Ureter (tissue), 1 donor: Measurements from ENCODE around the gene MKNK2. TPM values are rescaled to one million over a fixed set of nuclear protein-coding genes. Genes with fewer than 3 reads are reported as not detected.

Source experiments
- DNase-seq: peaks from one replicate; pipeline ENCODE4 v3.0.0-alpha.2; 2020; ENCODE audit warnings: low spot score
- total RNA-seq: library from RNA; stranded (reverse); gene quantifications from one replicate; pipeline ENCODE4 v1.2.4, GENCODE V29; 2023
- donor health status: DM: yes; HTN: yes; CAD: no.

The MKNK2 gene
- total RNA-seq, 1 donor from 2014 or later = 151 TPM

DNA sequence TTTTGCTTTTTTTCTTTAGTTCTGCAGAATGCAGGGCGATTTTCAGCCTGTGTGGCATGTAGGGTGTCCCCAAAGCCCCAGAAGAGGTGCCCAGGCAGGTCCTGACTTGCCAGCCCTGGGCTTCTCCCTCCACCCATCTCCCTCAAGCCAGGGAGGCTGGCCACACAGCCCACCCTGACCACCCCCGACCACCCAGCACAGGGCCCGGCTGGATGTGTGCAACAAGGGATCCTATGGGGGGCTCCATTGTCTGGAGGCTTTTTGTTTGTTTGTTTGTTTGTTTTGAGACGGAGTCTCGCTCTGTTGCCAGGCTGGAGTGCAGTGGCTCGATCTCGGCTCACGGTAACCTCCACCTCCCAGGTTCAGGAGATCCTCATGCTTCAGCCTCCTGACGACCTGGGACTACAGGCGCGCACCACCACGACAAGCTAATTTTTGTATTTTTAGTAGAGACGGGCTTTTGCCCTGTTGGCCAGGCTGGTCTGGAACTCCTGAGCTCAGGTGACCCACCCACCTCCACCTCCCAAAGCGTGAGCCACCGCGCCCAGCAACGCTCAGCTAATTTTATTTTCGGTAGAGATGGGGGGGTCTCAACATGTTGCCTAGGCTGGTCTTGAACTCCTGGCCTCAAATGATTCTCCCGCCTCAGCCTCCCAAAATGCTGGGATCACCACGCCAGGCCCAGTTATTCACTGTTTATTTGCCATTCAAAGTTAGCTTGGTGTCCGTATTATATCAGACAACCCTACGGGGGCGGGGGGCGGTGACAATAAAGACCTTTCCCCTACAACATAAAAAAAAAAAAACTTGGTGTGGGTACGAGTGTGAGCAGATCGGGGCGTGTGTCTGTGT, 7.8 kb upstream of the MKNK2 start:
- peak; percentile 44 for DNase-seq

GRCh38 chr19:2057484-2058469, 6.7 kb upstream of the MKNK2 start:
- peak; percentile 53 for DNase-seq

- no peak for DNase-seq
Measured at GRCh38 chr19:2056837-2057192, 5.8 kb upstream of the MKNK2 start.

- DNase-seq = peak; percentile 80
Measured at GRCh38 chr19:2055931-2056836, 5.1 kb upstream of the MKNK2 start.

GRCh38 chr19:2054763-2055162, 3.7 kb upstream of the MKNK2 start:
- peak; percentile 56 for DNase-seq

DNA sequence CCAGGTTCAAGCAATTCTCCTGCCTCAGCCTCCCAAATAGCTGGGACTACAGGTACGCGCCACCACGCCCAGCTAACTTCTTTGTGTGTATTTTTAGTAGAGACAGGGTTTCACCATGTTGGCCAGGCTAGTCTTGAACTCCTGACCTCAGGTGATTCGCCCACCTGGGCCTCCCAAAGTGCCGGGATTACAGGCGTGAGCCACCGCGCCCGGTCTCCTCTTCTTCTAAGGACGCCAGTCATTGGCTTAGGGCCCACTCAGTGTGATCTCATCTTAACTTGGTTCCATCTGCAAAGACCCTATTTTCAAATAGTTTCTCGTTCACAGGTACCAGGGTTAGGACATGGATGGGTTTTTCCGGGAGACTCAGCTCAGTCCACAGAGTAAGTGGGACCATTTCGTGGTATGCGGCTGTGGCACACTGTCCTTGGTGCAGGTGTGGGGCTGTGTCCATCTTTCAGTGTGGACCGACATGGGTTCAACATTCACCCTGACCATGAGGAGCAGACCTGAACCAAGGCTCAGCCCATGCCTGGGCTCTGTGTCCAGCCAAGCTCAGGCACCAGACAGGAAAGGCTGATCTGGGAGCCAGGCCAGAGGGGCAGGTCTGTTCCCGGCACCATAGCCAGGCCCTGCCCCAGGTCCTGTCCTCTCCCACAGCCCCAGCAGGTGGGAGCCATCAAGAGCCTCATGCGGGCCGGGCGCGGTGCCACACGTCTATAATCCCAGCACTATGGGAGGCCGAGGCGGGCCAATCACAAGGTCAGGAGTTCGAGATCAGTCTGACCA, 2.8 kb upstream of the MKNK2 start:
- peak; percentile 82 for DNase-seq

DNA sequence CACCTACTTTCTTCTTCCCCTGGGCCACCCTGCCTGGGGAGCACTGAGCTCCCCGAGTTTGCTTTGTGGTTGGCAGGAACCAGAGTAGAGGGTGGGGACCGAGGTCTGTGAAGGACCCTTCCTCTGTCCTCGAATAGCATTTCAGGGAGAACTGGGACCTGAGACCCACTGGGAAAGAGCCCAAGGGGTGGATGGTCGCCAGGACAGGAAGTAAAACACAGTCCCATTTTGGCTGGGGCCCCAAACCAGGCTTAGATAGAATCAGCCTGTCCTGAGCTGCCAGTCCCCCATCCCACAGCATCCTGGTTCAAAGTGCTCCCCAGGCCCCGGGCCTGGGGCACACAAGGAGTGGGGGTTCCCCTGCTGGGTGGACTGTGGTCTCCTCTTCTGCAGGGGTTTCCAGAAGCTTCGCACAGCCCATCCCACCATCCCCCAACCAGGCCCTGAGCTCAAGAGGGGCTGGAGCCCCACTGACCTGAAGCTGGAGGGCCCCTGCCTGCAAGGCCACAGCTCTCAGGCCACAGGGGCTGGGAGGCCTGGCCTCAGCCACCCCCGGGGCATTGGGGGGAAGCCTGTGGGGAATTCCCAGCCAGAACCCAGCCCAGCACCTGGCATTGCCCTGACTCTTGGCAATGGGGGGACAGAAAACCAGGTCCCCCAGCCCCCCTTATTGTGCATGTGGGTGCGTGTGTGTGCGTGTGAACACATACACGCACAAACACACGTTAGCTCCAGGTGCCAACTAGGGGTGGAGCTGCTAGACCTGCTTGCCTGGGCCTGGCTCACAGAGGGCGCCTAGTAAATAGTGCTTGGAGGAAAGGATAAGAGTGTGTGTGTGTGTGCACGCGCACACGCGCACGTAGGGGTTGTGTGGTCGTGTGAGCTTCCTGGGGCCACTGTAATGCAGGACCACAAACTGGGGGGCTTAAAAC, 995 bp upstream of the MKNK2 start:
- peak; percentile 83 for DNase-seq

- peak; percentile 48 for DNase-seq
Measured at GRCh38 chr19:2050349-2050990, 574 bp downstream of the MKNK2 start.

- peak; percentile 88 for DNase-seq
Measured at GRCh38 chr19:2049741-2050348, 1.2 kb downstream of the MKNK2 start.

DNA sequence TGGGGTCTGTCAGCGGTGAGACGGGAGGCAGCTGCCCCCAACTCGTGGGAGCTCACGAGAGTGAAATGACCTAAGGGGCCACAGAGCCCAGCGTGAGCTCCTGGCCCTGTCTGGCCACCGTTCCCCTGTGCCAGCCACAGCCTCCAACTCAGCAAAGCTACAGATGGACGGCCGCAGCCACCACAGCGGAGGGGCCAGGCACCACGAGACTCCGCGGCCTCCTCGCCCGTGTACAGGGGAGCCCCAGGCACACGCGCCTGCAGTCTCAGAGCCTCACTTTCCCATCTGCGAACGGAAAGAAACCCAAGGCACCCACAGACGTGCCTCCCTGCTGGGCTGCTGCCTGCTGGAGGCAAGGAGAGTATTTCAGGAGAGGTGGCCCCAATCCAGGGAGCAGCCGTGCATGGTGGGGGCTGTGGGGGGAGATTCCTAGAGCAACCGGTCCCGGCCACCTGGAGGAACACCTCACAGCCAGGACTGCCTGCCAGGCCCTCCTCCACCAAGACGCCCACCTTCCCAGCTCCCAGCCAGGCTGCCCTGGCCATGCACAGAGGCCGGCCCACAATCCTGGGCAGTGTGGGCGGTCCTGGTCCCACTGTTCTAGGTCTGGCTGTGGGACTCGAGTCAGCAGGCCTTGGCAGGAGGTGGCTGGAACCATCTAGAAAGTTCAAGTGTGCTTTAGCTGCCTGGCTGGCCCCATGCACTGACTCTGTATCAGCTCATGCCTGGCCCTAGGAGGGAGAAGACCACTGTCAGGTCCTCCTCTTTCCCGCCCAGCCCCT, 1.9 kb downstream of the MKNK2 start:
- DNase-seq = peak; percentile 57

GRCh38 chr19:2048104-2048958, 2.7 kb downstream of the MKNK2 start:
- DNase-seq = peak; percentile 47

GRCh38 chr19:2047449-2048103, 3.5 kb downstream of the MKNK2 start:
- DNase-seq = peak; percentile 59

GRCh38 chr19:2047076-2047448, 4.0 kb downstream of the MKNK2 start:
- DNase-seq = no peak

DNA sequence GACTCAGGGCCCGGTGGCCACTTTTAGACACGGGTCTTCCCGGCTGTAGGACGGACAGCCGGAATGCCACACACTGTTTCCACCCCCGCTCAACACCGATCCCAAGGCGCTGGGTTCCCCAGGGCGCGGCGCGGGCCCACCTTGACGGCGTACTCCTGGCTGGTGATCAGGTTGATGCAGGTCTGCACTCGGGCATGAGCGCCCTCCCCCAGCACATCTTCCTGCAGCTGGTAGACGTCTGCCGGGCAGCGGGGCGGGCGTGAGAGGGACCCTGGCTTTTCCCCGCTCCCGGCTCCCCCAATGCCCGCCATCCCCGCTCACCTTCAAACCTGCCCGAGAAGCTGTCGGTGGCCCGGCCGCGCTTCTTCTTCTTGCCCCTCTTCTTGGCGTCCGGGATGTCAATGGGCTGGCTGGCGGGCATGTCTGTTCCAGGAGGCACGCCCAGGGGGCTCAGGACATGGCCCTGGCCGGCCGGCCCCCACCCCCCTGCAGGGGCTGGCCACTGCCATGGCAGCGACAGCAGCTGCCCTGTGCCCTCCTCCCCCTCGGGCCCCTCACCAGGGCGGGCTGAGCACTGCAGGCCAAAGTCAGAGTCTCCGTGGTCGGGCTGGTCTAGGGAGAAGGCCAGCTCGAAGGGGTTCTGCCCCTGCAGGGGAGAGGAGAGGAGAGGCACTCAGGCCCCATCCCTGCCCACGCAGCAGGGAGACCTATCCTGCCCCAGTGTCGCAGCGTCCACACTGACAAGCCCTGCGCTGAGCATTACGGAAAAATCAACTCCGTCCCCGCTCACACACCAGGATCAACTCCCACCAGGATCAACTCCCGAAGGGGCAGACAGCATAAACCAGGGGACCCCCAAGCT, 4.8 kb downstream of the MKNK2 start:
- DNase-seq = no peak

GRCh38 chr19:2045501-2046045, 5.5 kb downstream of the MKNK2 start:
- DNase-seq = peak; percentile 43
